Activated T-helper 1 cell treated with anti-CD3 and anti-CD28 coated beads, Interleukin-12 subunit alpha, Interleukin-12 subunit beta, Interleukin-2, Interleukin-4 antibody, amounts not matched to agents 30 ng/mL and 10 ng/mL and 1 ng/mL, durations not matched to agents 14 hours and 24 hours and 36 hours (primary cell): ENCODE results near the gene PVR. TPM values are rescaled to one million over a fixed set of nuclear protein-coding genes. Genes with fewer than 3 reads are reported as not detected.

Experiments used
- DNase-seq: peaks from one replicate; pipeline ENCODE4 v3.0.0; 2021; ENCODE audit warnings: low spot score
- H3K27ac Mint-ChIP-seq: one replicate; pipeline ENCODE4 v1.8.0; 2021; ENCODE audit warnings: mild to moderate bottlenecking, mixed read lengths
- H3K27me3 Mint-ChIP-seq: one replicate; pipeline ENCODE4 v1.8.0; 2022; ENCODE audit warnings: mild to moderate bottlenecking, moderate library complexity, mixed read lengths; ENCODE audit not compliant: insufficient read depth
- H3K36me3 Mint-ChIP-seq: one replicate; pipeline ENCODE4 v1.8.0; 2021; ENCODE audit warnings: low read depth, mixed read lengths
- H3K4me1 Mint-ChIP-seq: one replicate; pipeline ENCODE4 v1.8.0; 2021; ENCODE audit warnings: low read depth, mixed read lengths
- H3K4me3 Mint-ChIP-seq: one replicate; pipeline ENCODE4 v1.8.0; 2021; ENCODE audit warnings: mild to moderate bottlenecking, moderate library complexity, mixed read lengths
- H3K9me3 Mint-ChIP-seq: one replicate; pipeline ENCODE4 v1.8.0; 2021; ENCODE audit warnings: mixed read lengths
- intact Hi-C: fragments of 100-400 bp; cut with micrococcal nuclease; formaldehyde crosslinking; loops from one replicate; pipeline ENCODE4 v1.15.1; 2024
- total RNA-seq: library from RNA; stranded (reverse); gene quantifications from 2 replicates; pipeline ENCODE4 v1.2.3, GENCODE V29; 2022

Gene PVR, protein sequence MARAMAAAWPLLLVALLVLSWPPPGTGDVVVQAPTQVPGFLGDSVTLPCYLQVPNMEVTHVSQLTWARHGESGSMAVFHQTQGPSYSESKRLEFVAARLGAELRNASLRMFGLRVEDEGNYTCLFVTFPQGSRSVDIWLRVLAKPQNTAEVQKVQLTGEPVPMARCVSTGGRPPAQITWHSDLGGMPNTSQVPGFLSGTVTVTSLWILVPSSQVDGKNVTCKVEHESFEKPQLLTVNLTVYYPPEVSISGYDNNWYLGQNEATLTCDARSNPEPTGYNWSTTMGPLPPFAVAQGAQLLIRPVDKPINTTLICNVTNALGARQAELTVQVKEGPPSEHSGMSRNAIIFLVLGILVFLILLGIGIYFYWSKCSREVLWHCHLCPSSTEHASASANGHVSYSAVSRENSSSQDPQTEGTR
- 19.3 and 20.6 TPM in 2 replicates for total RNA-seq

GRCh38 chr19:44643605-44644401 lies at the start of gene PVR:
Gene PVR, plus strand, starts transcription at chr19:44643910. Its CDS starts 187 bp downstream, at chr19:44644097.
- Mint-ChIP-seq H3K9me3 (no peaks in the 10 kb centered on the region), H3K36me3 (no peaks in the 10 kb centered on the region), H3K4me1 (no peaks in the 10 kb centered on the region), H3K27ac (no peak within 1 kb of the TSS), H3K27me3 (peaks cover 21% of the 10 kb centered on the region), H3K4me3 (peak within 1 kb of the TSS; percentile 84)
- intact Hi-C loops, result no loop called here
- DNase-seq, result peak; percentile 6

DNA sequence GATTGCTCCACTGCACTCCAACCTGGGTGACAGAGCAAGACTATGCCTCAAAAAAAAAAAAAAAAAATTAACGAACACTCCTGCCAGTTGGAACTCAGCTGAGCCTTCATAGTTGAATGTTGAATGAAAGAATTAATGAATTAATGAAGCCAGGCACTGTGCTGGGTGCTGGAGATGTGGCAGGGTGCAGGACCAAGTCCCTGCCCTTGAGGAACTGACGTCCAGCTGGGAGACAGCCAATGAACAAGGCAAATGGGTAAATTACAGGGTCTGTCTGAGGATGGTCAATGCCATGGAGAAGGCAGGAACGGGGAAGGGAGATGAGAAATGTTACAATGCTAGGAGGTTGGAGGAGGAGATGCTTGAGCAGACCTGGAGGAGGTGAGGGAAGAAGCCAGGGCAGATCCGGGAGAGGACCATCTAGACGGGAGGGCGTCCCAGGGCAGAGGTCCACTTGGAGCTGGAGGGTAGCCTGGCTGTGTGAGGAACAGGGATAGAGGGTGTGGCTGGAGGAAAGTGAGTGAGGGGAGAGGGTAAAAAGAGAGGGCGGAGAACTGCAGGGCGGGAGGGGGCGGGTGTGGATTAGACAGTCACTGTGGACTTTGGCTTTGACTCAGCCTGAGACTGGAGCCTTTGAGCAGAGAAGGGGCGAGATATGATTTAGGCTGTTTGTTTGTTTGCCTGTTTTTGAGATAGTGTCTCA lies 47.1 kb upstream of the PVR start:
- H3K27ac Mint-ChIP-seq, result no peak overlapping the region
- H3K9me3 Mint-ChIP-seq, result peaks cover 28% of the 10 kb centered on the region
- peaks cover 4% of the 10 kb centered on the region for H3K27me3 Mint-ChIP-seq
- DNase-seq, result no peak
- H3K36me3 Mint-ChIP-seq, result no peaks in the 10 kb centered on the region
- no peaks in the 10 kb centered on the region for H3K4me1 Mint-ChIP-seq
- no peak overlapping the region for H3K4me3 Mint-ChIP-seq
- intact Hi-C loops, result no loop called here

GRCh38 chr19:44597131-44597491 lies 46.6 kb upstream of the PVR start:
- H3K27me3 Mint-ChIP-seq, result peaks cover 4% of the 10 kb centered on the region
- no peak for DNase-seq
- intact Hi-C loops, result no loop called here
- no peak overlapping the region for H3K27ac Mint-ChIP-seq
- H3K9me3 Mint-ChIP-seq, result peaks cover 25% of the 10 kb centered on the region
- no peak overlapping the region for H3K4me3 Mint-ChIP-seq
- H3K36me3 Mint-ChIP-seq, result no peaks in the 10 kb centered on the region
- no peaks in the 10 kb centered on the region for H3K4me1 Mint-ChIP-seq

GRCh38 chr19:44598355-44598754 lies 45.4 kb upstream of the PVR start:
- peaks cover 4% of the 10 kb centered on the region for H3K27me3 Mint-ChIP-seq
- H3K4me3 Mint-ChIP-seq, result no peak overlapping the region
- H3K27ac Mint-ChIP-seq, result no peak overlapping the region
- no peak for DNase-seq
- H3K4me1 Mint-ChIP-seq, result no peaks in the 10 kb centered on the region
- intact Hi-C loops, result no loop called here
- H3K36me3 Mint-ChIP-seq, result no peaks in the 10 kb centered on the region
- H3K9me3 Mint-ChIP-seq, result peaks cover 21% of the 10 kb centered on the region

DNA sequence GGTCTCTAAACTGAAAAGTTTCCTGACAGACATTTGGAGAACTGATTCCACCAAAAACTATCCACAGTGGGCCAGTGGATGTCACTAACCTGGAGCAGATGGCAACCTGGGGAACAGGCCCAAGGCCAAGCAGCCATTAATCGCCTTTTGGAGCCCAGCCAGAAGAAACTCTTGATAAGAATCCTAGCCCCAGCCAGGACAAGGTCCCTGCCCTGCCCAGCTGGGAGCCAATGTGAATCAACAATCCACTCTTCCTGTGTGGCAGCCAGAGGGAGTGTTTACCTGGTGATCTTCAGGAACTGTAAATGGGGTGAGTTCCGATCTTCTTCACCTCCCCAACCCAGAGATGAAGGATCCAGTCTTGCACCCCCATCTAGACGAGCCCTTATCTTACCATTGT lies 44.8 kb upstream of the PVR start:
- Mint-ChIP-seq H3K27me3 (peaks cover 3% of the 10 kb centered on the region), H3K4me3 (no peak overlapping the region), H3K36me3 (no peaks in the 10 kb centered on the region), H3K9me3 (peaks cover 21% of the 10 kb centered on the region), H3K4me1 (no peaks in the 10 kb centered on the region), H3K27ac (no peak overlapping the region)
- no peak for DNase-seq
- intact Hi-C loops, result no loop called here

GRCh38 chr19:44600466-44600865 lies 43.2 kb upstream of the PVR start:
- H3K4me3 Mint-ChIP-seq, result no peak overlapping the region
- H3K36me3 Mint-ChIP-seq, result no peaks in the 10 kb centered on the region
- peaks cover 3% of the 10 kb centered on the region for H3K27me3 Mint-ChIP-seq
- no peak overlapping the region for H3K27ac Mint-ChIP-seq
- H3K9me3 Mint-ChIP-seq, result peaks cover 20% of the 10 kb centered on the region
- no peak for DNase-seq
- intact Hi-C loops, result no loop called here
- H3K4me1 Mint-ChIP-seq, result no peaks in the 10 kb centered on the region

DNA sequence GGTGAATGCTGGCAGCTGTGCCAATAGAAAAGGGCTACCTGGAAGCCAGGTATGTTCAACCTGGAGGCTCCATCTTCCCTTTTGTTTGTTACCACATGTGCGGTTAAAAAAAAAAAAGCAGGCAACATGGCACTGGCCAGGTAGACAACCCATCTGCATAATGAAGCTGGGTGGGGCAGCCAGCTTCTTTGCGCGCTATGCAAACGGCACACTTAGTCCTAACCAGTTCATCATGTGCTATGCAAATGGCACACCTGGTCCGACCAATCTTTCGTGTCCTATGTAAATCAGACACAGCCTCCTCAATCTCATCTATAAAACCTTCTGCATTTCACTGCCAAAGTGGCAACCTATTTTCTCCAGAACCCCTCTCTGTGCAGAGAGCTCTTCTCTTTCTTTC lies 41.6 kb upstream of the PVR start:
- no peak for DNase-seq
- H3K4me1 Mint-ChIP-seq, result no peaks in the 10 kb centered on the region
- H3K9me3 Mint-ChIP-seq, result peaks cover 21% of the 10 kb centered on the region
- H3K4me3 Mint-ChIP-seq, result no peak overlapping the region
- no peak overlapping the region for H3K27ac Mint-ChIP-seq
- peaks cover 3% of the 10 kb centered on the region for H3K27me3 Mint-ChIP-seq
- H3K36me3 Mint-ChIP-seq, result no peaks in the 10 kb centered on the region
- intact Hi-C loops, result no loop called here

GRCh38 chr19:44603201-44603945 lies 40.3 kb upstream of the PVR start:
- intact Hi-C loops, result no loop called here
- Mint-ChIP-seq H3K27ac (no peak overlapping the region), H3K4me1 (no peaks in the 10 kb centered on the region), H3K9me3 (peaks cover 21% of the 10 kb centered on the region), H3K36me3 (no peaks in the 10 kb centered on the region), H3K4me3 (no peak overlapping the region), H3K27me3 (peaks cover 3% of the 10 kb centered on the region)
- DNase-seq, result no peak

DNA sequence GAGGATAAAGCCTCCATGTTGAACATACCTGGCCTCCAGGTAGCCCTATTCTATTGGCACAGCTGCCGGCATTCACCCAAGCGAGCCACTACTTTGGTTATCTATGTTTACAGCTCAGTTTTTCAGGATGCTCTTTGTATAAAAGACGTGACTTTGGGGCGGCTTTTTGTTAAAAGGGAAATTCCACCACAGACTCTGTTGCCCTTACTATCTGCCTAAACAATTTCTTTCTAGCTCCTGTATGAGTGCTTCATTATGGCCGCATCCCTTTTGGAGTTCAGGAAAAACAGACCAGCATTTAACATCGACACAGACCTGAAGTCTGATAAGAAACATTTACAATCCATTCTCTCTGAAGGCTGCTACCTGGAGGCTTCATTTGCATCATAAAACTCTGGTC lies 39.5 kb upstream of the PVR start:
- Mint-ChIP-seq H3K4me1 (no peaks in the 10 kb centered on the region), H3K27me3 (peaks cover 3% of the 10 kb centered on the region), H3K4me3 (no peak overlapping the region), H3K9me3 (peaks cover 19% of the 10 kb centered on the region), H3K27ac (no peak overlapping the region), H3K36me3 (no peaks in the 10 kb centered on the region)
- intact Hi-C loops, result no loop called here
- no peak for DNase-seq

- Mint-ChIP-seq H3K27ac (no peak overlapping the region), H3K4me1 (no peaks in the 10 kb centered on the region), H3K4me3 (no peak overlapping the region), H3K9me3 (peaks cover 12% of the 10 kb centered on the region), H3K36me3 (no peaks in the 10 kb centered on the region), H3K27me3 (peaks cover 1% of the 10 kb centered on the region)
- intact Hi-C loops, result no loop called here
- no peak for DNase-seq
Observed at GRCh38 chr19:44605547-44605946, 38.2 kb upstream of the PVR start.

GRCh38 chr19:44607049-44607448 lies 36.7 kb upstream of the PVR start:
- H3K4me3 Mint-ChIP-seq, result no peak overlapping the region
- DNase-seq, result no peak
- H3K27me3 Mint-ChIP-seq, result peaks cover 1% of the 10 kb centered on the region
- intact Hi-C loops, result no loop called here
- peaks cover 12% of the 10 kb centered on the region for H3K9me3 Mint-ChIP-seq
- no peak overlapping the region for H3K27ac Mint-ChIP-seq
- H3K4me1 Mint-ChIP-seq, result no peaks in the 10 kb centered on the region
- H3K36me3 Mint-ChIP-seq, result no peaks in the 10 kb centered on the region

GRCh38 chr19:44607917-44608316 lies 35.8 kb upstream of the PVR start:
- H3K9me3 Mint-ChIP-seq, result peaks cover 12% of the 10 kb centered on the region
- no peak for DNase-seq
- H3K27ac Mint-ChIP-seq, result no peak overlapping the region
- no peaks in the 10 kb centered on the region for H3K4me1 Mint-ChIP-seq
- H3K27me3 Mint-ChIP-seq, result peaks cover 1% of the 10 kb centered on the region
- no peaks in the 10 kb centered on the region for H3K36me3 Mint-ChIP-seq
- intact Hi-C loops, result no loop called here
- no peak overlapping the region for H3K4me3 Mint-ChIP-seq
